ENCODE results near the gene PBX4.

PBX4 gene

DNA sequence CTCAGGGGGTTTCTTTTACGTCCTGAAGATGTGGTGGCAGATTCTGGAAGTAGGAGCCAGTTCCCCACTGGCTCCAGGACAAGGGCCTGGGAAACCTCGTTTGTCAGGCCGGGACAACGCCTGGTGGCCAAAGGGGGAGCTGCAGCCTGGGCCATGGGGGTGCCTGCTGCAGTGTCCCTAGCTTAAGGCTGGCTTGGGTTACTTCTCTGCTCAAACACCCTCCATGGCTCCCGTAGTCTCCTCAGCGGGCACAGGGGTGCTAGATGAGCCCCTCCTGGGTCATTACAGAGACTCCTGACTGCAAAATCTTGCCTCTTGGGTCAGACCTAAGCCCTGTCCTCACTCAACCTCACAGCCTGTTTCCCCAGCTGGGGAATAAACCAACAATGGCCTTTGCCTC lies 65.7 kb downstream of the PBX4 start:
- peak in 1 of 2 donors; percentile 59 for DNase-seq

DNA sequence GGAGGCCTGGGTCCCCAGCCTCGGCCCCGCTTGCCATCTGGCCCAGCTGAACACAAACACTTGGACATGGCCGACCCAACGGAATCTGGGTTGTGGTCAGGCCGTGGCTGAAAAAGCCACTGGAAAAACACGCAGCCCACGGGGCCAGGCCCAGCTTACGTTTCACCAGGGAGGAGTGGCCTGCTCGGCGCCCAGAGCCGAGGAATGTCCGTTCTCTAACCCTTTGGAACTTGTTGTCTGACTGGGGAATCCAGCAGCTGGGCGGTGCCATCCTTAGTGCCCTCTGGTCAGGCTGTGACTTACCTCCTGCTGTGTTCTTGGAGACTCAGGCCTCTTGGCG lies 66.7 kb downstream of the PBX4 start:
- no peak for DNase-seq

DNA sequence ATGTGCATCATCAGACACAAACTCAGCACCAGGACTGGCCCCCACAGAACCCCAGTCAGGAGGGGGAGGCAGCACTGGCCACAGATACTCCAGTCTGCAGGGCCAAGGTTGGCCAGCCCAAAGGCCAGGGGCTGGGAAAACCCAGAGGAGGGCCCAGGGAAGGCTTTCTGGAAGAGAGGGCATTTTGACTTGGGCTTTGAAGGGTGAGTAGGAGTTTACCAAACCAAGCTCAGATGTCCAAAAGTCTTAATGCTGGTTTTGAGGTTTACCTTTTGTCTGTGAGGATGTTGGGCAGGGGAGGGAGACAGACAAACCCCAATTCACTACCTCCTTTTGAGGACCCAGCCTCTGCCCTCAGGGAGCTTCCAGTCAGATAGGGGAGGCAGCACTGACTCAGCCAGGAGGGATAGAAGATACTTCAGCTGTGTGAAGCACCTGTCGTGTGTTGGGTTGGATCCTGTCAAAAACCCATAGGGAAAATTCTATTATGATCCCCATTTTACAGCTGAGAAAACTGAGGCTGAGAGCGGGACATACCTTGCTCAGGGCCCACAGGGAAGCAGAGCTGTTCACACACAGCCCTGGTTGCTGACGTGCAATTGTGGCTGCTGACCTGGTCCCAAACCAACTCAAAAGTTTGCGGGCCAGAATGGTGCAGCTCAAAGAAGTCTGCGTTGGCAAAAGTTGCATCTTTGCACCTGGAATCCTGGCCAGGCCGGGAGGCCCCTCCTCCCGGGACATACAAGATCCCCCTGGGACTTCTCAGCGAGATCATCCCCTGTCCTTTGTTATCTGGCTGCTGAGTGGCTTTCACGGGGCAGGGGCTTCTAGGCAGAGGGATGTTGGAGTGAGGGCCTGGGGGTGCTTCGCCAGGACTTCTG lies 67.3 kb downstream of the PBX4 start:
- DNase-seq, result no peak

DNA sequence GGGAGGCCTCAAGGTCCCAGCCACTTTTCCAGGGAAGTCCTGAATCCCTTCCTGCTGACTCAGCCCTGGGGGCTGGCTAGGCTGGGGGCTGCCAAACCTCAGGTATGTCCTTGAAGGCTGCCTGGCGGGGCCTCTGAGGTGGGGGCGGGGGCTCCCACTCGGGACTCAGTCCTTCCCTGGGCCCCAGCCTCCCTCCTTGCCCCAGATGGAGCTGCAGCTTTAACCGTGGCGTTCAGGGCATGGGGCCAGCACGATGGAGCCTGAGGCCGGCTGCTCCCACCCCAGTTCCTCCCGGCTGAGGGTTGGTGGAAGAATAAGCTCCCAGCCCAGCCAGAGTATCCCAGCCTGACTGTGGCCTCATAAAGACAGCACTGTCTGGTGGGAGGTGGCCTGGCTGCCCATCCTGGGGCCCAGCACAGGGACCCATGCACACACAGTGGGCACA lies 68.0 kb downstream of the PBX4 start:
- no peak for DNase-seq

DNA sequence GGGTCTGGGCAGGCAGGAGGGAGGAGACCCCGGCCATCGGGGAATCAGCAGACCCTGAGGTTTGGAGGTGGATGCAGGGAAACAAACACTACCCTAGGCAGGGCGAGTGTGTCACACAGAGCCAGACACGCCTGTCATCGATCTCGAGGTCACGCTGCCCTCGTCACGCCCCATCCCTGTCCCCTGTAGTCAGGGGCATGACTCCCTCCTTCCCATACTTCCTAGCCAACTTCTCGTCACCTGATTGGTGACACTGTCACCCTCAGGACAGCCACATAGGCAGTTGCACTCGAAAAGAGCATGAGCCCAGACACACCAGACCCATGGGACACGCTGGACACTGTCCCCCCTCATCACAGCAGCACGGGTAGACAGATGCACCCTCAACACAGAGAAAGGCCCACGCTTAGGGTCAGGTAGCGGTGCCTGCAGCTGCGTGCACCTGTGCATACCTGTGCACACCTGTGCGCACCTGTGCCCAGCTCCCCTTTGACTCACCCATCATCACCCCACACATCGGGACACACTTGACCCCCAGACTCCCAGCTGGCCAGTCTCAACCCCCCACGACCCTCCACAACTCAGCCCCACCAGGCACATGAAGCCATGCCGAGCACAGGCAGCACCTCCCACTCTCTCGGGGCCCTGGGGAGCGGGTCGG lies 68.6 kb downstream of the PBX4 start:
- DNase-seq, result no peak

DNA sequence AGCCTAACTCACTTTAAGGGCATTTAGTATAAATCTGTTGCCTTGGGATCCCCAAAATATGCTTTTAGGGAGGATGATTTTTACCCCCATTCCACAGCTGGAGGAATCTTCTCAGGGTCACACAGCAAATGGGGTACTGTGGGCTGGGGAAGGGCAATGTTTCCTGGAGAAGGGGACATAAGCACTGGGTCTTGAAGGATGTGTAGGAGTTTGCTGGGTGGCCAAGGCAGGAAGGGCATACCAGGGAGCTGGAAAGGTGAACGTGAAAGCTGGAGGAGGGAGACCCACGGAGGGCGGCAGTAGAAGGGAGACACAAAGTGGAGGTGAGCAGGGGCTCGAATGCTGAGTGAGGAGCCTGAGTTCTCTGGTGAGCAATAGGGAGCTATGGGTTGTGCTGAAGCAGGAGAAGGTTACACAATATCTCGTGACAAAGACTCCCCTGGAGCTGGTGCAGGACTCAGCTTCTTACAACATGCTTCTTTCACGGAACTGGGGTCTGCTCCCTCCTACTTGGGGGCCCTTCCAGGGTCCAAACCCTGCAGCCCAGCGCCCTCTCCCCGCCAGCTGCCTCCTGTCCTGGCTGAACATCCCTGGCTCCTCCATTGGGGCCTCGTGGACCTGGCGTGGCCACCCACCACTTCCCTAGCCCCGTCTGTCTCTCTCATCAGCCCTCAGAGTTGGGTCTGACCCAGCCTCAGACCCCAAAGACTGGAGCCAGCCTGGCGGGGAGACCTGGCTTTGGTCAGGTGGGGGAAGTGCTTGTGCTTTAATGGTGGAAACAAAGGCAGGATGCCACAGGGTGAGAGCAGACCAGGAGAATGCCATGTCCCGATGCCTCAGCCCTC lies 69.3 kb downstream of the PBX4 start:
- DNase-seq, result no peak

DNA sequence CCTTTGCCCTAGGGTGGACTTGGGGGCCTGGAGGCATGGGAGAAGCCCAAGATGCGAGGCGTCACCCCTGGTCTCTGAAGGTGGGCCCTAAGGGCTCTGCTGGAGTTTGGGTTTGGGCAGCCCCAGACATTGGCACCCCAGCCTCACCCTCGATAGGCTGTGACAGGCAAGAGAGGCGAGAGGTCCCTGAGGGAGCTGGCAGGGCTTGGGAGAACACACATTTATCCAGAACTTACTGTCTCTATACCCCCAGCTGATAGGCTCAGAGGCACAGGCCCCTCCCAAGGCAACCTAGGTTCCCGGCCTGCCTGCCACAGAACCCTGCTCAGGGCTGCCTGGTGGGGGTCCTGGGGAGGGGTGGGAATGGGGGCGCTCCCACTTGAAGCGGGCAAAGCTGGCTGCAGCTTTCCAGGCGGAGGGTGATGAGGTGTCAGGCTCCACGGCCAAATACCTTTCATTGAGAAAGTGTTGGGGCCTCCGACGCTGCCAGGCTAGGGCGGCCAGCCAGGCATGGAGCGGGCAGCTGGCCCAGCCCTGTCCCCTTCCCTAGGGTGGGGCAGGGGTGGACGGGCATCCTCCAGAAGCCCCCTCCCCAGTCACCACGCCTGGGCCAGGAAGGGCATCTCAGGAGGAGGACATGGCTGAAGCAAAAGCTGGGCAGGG lies 70.7 kb downstream of the PBX4 start:
- no peak for DNase-seq

DNA sequence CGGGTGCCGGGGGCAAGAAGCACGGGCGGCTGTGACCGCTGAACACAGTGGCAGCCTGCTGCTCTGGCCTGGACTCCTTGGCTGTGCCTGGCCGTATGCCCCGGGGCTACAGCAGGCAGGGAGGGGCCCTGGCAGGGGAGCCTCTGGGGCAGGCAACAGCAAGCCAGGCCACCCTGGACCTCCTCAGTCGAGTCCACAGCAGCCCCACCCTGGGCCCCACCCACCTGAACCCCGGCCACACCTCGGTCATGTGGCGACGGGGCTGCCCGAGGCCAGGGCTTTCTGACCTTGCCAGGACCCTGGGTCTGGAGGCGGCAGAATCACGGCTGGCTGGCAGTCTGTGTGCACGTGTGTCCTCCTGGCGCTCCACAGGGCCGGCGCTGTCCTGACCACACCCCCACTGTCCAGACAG lies 71.7 kb downstream of the PBX4 start:
- DNase-seq, result no peak

DNA sequence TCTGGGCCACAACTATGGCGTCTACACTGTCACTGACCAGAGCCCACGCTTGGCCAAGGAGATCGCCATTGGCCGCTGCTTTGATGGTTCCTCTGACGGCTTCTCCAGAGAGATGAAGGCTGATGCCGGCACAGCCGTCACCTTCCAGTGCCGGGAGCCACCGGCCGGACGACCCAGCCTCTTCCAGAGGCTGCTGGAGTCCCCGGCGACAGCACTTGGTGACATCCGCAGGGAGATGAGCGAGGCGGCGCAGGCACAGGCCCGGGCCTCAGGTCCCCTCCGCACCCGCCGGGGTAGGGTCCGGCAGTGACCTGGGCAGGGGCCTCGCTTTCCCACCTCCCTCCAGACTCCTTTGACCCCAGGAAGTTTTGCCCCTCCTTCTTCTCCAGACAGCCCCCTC lies 72.8 kb downstream of the PBX4 start:
- DNase-seq, result no peak

DNA sequence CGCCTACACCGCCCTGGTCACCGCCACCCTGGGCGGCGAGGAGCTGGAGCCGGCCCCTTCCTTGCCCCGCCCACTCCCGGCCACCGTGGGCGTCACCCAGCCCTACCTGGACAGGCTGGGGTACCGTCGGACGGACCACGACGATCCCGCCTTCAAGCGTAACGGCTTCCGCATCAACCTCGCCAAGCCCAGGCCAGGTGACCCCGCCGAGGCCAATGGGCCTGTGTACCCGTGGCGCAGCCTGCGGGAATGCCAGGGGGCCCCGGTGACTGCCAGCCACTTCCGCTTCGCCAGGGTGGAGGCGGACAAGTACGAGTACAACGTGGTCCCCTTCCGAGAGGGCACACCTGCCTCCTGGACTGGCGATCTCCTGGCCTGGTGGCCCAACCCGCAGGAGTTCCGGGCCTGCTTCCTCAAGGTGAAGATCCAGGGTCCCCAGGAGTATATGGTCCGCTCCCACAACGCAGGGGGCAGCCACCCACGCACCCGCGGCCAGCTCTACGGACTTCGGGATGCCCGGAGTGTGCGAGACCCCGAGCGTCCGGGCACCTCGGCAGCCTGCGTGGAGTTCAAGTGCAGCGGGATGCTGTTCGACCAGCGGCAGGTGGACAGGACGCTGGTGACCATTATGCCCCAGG lies 73.4 kb downstream of the PBX4 start:
- no peak for DNase-seq

DNA sequence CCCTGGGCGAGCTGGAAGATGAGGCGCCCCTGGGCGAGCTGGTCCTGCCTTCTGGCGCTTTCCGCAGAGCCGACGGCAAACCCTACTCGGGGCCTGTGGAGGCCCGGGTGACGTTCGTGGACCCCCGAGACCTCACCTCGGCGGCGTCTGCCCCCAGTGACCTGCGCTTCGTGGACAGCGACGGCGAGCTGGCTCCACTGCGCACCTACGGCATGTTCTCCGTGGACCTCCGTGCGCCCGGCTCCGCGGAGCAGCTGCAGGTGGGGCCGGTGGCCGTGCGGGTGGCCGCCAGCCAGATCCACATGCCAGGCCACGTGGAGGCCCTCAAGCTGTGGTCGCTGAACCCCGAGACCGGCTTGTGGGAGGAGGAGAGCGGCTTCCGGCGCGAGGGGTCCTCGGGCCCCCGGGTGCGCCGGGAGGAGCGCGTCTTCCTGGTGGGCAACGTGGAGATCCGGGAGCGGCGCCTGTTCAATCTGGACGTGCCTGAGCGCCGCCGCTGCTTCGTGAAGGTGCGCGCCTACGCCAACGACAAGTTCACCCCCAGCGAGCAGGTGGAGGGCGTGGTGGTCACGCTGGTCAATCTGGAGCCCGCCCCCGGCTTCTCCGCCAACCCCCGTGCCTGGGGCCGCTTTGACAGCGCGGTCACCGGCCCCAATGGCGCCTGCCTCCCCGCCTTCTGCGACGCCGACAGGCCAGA lies 74.1 kb downstream of the PBX4 start:
- DNase-seq, result no peak

DNA sequence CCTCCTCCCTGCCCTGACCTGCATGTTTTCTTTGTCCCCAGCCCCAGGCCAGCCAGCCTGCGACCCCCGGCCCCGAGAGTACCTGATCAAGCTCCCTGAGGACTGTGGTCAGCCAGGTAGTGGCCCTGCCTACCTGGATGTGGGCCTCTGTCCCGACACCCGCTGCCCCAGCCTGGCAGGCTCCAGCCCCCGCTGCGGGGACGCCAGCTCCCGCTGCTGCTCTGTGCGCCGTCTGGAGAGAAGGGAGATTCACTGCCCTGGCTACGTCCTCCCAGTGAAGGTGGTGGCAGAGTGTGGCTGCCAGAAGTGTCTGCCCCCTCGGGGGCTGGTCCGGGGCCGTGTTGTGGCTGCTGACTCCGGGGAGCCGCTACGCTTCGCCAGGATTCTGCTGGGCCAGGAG lies 74.8 kb downstream of the PBX4 start:
- no peak for DNase-seq

DNA sequence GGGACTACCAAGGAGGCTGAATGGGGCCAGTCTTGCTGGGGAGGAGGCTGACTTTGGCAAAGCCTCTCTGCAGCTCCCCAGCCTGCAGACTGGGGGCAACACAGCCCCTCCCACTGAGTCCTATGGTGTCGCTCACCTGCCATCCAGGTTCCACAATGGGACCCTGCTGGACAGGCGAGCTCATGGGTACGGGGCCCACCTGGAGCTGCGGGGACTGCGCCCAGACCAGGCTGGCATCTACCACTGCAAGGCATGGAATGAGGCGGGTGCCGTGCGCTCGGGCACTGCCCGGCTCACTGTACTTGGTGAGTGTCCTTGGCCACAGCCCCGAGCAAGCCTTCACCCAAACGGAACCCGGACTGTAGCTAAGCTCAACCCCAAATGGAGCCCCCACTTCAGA lies 75.4 kb downstream of the PBX4 start:
- DNase-seq, result no peak

DNA sequence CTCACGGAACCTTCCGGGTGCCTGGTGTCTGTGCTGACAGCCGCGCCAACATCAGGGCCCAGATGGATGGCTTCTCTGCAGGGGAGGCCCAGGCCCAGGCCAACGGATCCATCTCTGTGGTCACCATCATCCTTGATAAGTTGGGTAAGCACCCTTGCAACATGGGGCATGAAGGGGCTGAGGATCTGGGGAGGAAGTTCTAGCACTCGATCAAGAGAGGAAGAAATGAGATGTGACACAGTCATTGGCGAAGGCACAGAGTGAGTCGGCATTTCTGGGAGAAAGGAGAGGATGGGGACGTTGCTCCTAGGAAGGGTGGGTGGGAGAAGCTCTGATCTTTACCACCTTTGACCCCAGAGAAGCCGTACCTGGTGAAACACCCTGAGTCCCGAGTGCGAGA lies 76.0 kb downstream of the PBX4 start:
- DNase-seq, result peak; percentile 58 to 65

DNA sequence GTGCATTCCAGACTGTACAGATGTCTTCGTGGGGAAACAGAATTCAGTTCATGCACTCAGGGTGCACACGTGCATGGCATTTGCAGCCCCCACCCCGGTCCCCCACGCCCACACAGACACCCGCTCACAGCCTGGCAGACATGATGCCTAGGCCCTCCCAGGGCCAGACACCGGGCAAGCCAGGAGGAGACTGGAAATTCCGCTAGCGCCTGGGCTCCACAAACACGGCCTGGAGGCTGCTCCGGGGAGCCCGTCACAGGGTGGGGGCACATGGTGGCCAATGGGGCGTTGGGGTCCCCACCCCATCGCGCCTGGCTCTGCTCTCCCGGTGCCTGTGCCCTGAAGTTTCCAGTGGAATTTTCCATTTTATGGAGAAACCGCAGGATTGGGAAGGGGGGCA lies 76.9 kb downstream of the PBX4 start:
- DNase-seq, result no peak

DNA sequence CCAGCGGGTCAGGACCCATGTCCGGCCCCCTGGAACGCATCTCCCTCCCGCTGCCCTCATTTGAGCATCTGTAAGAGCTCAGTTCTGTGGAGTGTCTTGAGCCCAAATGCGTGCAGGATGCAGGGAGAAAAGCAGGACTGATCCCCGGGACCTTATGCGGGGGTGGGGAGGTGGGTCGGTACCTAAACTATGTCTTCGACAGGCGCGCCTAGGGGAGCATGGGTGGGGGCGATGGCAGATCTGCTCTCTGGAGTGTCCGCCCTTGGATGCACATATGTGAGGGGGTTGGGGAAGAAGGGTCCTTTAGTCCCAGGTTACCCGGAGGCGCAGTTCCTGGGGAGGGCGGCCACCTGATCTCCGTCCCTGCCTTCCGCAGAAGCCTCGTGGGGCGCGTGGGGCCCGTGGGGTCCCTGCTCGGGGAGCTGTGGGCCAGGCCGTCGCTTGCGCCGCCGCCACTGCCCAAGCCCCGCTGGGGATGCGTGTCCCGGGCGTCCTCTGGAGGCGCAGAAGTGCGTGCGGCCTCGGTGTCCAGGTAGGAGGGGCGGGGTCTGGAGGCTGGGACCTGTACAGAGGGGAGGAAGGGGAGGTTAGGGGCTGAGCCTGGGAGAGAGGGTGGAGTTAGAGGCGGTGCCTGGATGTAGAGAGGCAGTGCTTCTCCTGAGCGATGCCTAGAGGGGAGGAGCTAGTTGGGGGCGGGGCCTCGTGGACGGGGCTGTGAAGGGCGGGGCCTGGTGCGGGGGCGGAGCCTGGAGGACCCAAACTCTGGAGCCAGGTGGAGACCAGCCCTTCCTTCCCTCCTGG lies 77.6 kb downstream of the PBX4 start:
- peak in 1 of 2 donors; percentile 47 for DNase-seq

DNA sequence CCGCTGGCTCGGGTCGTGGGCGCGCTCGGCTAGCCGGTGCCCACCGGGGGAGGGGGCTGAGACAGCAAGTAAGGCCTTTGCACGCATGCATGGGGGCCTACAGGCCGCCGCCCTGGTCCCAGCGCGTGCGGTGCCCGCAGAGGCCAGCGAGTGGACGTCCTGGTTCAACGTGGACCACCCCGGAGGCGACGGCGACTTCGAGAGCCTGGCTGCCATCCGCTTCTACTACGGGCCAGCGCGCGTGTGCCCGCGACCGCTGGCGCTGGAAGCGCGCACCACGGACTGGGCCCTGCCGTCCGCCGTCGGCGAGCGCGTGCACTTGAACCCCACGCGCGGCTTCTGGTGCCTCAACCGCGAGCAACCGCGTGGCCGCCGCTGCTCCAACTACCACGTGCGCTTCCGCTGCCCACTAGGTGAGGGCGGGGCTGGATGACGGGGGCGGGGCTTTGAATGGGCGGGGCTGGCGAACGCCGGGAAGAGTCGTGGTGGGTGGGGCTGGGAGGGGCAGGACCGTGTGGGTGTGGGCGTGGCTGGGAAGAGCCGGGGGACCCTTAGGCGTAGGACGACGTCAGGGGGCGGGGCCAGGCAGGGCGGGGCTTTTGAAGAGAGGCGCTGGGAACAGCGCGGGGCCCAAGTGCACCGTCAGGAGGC lies 78.3 kb downstream of the PBX4 start:
- peak; percentile 81 to 87 for DNase-seq

DNA sequence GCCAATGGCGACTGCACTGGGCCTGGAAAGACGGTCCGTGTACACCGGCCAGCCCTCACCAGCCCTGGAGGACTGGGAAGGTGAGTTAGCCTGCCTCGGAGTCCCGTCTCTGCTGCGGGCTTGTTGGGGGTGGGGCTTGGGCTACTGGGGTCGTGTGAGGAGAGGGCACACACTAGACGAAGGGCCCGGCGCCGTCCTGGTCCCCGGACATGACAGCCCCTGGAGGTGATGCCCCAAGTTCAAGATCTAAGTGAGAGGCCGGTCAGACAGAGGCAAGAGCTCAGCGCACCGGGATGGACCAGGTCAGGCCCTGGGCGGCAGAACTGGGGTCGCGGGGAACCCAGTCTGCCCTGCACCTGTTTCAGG lies 78.8 kb downstream of the PBX4 start:
- no peak for DNase-seq

DNA sequence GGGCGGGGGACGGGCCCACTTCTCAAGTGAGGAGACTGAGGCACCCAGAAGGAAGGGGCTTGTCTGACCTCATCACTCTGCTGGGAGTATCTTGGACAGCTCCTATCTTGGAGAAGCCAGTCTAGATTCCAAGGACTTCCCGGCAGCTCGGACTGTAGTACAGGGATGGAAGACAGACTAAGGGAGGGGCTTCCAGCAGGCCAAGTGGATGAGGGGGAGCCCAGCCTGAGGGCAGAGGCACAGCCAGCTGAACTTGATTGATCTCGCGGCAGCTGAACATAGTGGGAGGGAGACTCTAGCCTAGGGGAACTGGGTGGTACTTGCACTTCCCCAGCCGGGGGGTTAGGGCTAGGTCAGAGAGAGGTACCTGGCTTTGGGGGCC lies 79.7 kb downstream of the PBX4 start:
- no peak for DNase-seq

DNA sequence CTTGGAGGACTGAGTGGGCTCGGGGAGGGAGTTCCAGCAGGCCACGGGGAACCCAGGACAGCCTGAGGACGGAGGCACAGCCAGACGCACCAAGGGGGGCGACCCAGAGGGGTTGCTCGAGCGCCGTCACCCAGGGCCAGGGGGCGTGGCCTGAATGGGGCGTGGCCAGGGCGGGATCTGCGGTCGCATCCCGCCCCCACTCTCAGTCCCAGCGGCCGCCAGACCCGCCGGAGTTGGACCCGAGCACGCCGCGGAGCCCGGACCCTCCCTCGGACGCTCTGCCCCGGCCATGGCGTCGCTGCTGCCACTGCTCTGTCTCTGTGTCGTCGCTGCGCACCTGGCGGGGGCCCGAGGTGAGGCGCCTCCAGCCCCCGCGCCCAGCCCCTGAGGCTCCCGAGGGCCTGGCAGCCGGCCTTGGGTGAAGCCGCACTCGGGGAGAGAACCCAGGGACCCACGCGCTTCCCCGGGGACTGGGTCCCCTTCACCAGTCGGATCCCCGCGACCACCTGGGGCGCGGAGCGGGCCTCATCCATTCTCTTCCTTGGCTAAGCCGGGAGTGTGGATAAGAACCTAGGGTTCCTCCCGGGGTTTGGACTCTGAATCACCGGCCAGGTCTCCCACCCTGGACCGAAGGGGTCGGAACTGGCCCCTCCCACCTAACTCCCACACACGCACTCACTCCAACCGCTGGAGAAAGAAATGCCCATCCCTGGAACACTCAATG lies 80.3 kb downstream of the PBX4 start, which contains the start of gene CILP2:
Gene CILP2, plus strand, starts transcription at position 205 of the 724 bp plus-strand sequence. Its CDS starts 85 bp downstream, at position 290.
- no peak for DNase-seq
